C4-2B (cell line): ENCODE data around the gene GAK.

Experiments
- CTCF ChIP-seq: fragments of 450-650 bp; conservative IDR thresholded peaks from 2 replicates; pipeline ENCODE4 v1.5.1; 2017; ENCODE audit warnings: mild to moderate bottlenecking
- ZFX ChIP-seq: fragments of 450-650 bp; IDR thresholded peaks from 2 replicates; pipeline ENCODE4 v1.6.1; 2017

DNA sequence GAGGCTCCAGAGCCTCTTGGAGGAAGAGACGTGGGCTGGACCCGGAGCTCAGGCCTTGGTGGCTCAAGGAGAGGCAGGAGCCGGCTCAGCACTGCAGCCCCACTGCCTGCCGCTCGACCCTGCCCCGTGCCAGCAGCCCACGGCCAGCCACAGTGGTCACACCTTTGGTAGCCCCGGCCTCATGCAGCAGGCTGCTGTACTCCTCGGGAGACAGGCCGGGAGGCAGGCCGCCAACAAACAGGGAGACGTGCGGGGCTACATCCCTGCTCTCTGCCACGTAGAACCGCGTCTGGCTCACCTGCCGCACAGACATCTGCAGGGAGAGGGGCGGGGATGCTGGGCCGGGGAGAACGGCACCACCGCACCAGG, 33.6 kb upstream of the GAK start:
- no peak for TF ChIP-seq CTCF
- no peak for TF ChIP-seq ZFX
